Progenitor cell of endocrine pancreas (in vitro differentiated cells): ENCODE measurements around the gene DPP6. TPM values are rescaled to one million over a fixed set of nuclear protein-coding genes. Genes with fewer than 3 reads are reported as not detected.
A peak's percentile ranks its signal among the peaks of the same experiment; 100 is the strongest.

Experiments used
- DNase-seq: peaks from one replicate; pipeline ENCODE4 v3.0.0; 2021; ENCODE audit warnings: low spot score; ENCODE audit not compliant: unreplicated experiment
- H3K27ac Mint-ChIP-seq: 2 replicates; pipeline ENCODE4 v1.8.0; 2021; ENCODE audit warnings: mild to moderate bottlenecking, moderate library complexity, mixed read lengths
- H3K27me3 Mint-ChIP-seq: 2 replicates; pipeline ENCODE4 v1.8.0; 2021; ENCODE audit warnings: mixed read lengths
- H3K36me3 Mint-ChIP-seq: 2 replicates; pipeline ENCODE4 v1.8.0; 2022; ENCODE audit warnings: mixed read lengths; ENCODE audit not compliant: insufficient read depth
- H3K4me1 Mint-ChIP-seq: 2 replicates; pipeline ENCODE4 v1.8.0; 2021; ENCODE audit warnings: low read depth, mixed read lengths
- H3K4me3 Mint-ChIP-seq: 2 replicates; pipeline ENCODE4 v1.8.0; 2021; ENCODE audit warnings: low read depth, mild to moderate bottlenecking, moderate library complexity, mixed read lengths
- H3K9me3 Mint-ChIP-seq: 2 replicates; pipeline ENCODE4 v1.8.0; 2021; ENCODE audit warnings: low read depth, mixed read lengths
- CTCF ChIP-seq: fragments of 200-600 bp; sonication (generic); IDR thresholded peaks from one replicate; pipeline ENCODE4 v1.5.0; 2021; ENCODE audit warnings: antibody characterized with exemption, mild to moderate bottlenecking; ENCODE audit not compliant: unreplicated experiment
- total RNA-seq: library from RNA; stranded (reverse); gene quantifications from 2 replicates; pipeline ENCODE4 v1.2.1, GENCODE V29; 2021

Gene DPP6
- total RNA-seq, 1 donor from 2014 or later = 13.4 TPM

- Mint-ChIP-seq H3K4me1 (peaks cover 5% of the 10 kb centered on the region), H3K27ac (no peak overlapping the region), H3K27me3 (peaks cover 30% of the 10 kb centered on the region), H3K4me3 (no peak overlapping the region), H3K36me3 (no peaks in the 10 kb centered on the region), H3K9me3 (no peaks in the 10 kb centered on the region)
- DNase-seq = no peak
- no peak for TF ChIP-seq CTCF
Observed at GRCh38 chr7:154863766-154864522, 811.7 kb downstream of the DPP6 start.

- Mint-ChIP-seq H3K4me1 (peaks cover 7% of the 10 kb centered on the region), H3K27me3 (peaks cover 34% of the 10 kb centered on the region), H3K9me3 (no peaks in the 10 kb centered on the region), H3K36me3 (no peaks in the 10 kb centered on the region), H3K27ac (no peak overlapping the region), H3K4me3 (no peak overlapping the region)
- no peak for TF ChIP-seq CTCF
- no peak for DNase-seq
Observed at GRCh38 chr7:154864523-154864891, 812.3 kb downstream of the DPP6 start.

GRCh38 chr7:154865984-154866685 lies 813.9 kb downstream of the DPP6 start:
- Mint-ChIP-seq H3K9me3 (no peaks in the 10 kb centered on the region), H3K27ac (no peak overlapping the region), H3K4me1 (peaks cover 7% of the 10 kb centered on the region), H3K36me3 (no peaks in the 10 kb centered on the region), H3K27me3 (peaks cover 34% of the 10 kb centered on the region), H3K4me3 (no peak overlapping the region)
- DNase-seq = no peak
- TF ChIP-seq CTCF = no peak

- no peak overlapping the region for H3K4me3 Mint-ChIP-seq
- no peak overlapping the region for H3K27ac Mint-ChIP-seq
- peaks cover 34% of the 10 kb centered on the region for H3K27me3 Mint-ChIP-seq
- no peaks in the 10 kb centered on the region for H3K36me3 Mint-ChIP-seq
- no peaks in the 10 kb centered on the region for H3K9me3 Mint-ChIP-seq
- TF ChIP-seq CTCF = no peak
- H3K4me1 Mint-ChIP-seq = peaks cover 7% of the 10 kb centered on the region
- DNase-seq = no peak
Observed at GRCh38 chr7:154867068-154867467, 814.9 kb downstream of the DPP6 start.

GRCh38 chr7:154868921-154869320 lies 816.7 kb downstream of the DPP6 start:
- TF ChIP-seq CTCF = no peak
- DNase-seq = no peak
- Mint-ChIP-seq H3K36me3 (no peaks in the 10 kb centered on the region), H3K4me1 (peaks cover 8% of the 10 kb centered on the region), H3K27me3 (peaks cover 34% of the 10 kb centered on the region), H3K27ac (no peak overlapping the region), H3K9me3 (no peaks in the 10 kb centered on the region), H3K4me3 (peak overlapping the region; percentile 38)
